Measurements from ENCODE around the gene MARCHF3.
"Not testable (repeated sequence)": the region's sequence is repeated elsewhere in the genome, so short reads cannot be mapped to it uniquely, and the experiment has no call there.

MARCHF3 gene

DNA sequence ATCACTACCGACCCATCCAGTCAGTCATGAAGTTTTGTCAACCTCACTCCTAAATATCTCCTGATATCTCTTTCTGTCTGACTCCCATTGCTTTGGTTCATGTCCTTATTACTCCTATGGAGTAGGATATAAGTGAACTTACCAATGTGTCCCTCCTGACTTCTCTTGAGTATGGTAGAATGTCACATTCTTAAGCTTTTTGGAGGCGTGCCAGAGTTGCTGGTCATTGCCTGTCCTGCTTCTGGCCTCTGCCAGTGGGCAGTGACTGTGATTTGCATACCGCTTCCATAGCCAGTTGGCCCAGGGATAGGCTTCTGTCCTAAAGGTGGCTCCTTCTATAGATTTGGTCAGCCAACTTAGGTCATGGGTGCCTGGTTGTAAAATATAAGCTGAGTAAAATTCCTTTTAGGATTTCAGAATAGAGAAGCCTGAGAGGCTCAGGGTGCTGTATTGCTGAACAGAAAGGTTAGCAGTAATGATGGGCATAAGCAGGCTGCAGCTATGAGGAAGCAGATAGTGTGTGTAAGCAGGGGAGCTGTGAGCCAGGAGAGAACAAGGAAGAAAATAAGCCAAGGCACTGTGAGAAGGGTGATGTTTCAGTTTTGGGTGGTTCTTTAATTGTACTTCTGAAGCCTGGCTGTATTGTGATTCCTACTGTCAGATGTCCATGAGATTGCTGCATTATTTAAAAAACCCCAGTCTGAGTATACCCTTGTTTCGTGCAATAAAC lies 16.1 kb upstream of the MARCHF3 start:
- no peak for DNase-seq (ENCODE audit: low read depth)

GRCh38 chr5:127042593-127042992 lies 12.2 kb upstream of the MARCHF3 start:
- no peak for DNase-seq (ENCODE audit: low read depth)

GRCh38 chr5:127041571-127041970 lies 11.2 kb upstream of the MARCHF3 start:
- no peak for DNase-seq (ENCODE audit: low read depth)

DNA sequence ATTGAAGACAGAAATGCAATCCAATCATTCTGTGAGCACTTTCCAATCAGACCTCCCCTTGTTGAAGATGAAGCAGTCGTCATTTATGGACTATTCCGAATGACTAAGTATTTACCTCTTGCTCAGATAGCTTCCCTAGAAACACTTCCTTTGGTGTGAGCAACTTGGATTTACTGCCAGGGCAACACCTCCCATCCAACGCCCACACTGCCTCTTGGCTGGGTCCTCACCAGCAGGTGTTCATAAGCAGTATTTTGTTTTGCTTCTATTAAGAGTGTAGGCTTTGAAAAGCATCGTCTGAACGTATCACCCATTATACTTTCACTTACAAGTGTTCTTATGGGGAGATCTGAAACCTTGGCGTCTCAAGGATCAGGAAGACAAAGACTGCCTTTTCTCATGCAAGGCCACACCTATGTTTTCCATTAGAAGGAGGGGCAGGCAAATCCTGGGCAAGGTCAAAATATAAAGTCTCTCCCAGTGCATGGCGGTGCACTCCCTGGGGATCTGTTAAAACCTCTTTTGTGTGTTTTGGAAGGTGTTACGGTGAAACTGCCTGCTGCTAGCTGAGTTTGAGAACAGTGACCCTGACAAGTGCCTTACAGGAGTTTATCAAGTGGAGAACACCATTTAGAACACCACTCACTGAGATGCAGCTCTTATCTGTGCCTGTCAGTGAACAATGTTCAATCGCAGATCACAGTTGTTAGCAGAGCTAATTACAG lies 10.6 kb upstream of the MARCHF3 start:
- DNase-seq (ENCODE audit: low read depth) = peak; percentile 44

DNA sequence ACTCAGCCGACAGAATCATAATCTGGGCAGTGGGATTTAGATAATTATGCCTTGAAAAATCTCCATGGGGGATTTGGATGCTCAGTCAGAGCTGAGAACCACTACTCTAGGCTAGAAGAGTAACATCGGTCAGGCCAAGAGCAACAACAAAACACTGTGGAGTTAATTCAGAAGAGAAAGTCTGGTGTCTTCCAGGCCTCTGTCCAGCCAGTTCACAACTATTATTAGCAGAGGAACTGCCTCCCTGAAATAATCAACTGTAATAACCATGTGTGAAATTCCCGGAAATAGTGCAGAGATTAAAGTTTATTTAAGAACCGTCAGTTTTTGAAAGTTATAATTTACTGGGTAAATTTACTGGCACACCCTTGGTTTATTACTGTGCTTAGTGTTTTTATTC lies 8.2 kb upstream of the MARCHF3 start:
- DNase-seq (ENCODE audit: low read depth) = no peak

DNA sequence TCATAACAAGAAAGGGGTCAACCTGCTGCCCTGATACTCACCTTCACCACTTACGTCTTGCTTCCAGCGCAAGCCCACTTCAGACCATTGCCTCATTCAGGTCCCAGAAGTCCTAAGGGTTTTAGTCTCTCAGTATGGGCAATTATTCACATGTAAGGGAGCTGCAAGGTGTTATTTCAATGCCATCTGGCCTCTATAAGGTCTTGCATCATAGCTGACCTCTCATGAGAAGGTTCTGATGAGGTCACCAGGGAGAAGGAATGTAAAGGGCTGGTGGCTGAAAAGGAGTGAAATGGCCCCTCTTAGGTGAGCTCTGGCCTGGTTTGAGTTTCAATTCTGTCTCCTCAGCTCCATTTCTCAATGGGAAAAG lies 1.5 kb upstream of the MARCHF3 start:
- DNase-seq (ENCODE audit: low read depth) = no peak

DNA sequence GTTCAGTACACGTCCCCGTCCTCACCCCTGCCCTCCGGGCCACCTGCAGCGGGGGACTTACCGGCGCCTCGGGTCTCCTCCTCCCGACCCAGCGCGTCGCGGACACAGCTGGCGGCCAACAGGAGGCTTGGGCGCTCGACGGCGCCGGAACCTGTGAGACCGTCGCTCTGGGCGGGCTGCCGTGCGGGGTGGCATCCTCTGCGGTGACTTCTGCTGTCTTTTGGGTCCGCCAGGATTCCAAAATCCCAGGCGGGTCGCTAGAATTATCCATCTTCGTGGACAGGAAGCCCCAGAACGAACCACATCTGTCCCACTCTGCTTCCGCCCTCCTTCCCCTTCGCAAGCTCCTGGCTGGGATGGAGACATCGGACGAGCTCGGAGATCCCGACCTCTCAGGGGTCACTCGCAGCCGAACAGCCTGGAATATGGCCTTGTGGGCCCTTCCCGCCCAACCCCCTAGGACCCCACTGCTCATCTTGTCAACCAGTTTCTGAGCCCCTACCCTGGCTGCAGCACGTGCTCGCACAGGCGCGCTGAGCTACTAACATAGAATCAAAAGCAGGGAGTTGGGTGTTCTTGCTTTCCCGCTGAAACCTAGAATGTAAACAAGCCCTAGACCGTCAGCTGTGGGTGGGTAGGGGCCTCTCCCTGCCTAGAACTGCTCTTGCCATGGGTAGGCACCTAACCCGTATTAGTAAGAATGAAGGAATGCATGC lies 947 bp upstream of the MARCHF3 start:
- no peak for DNase-seq (ENCODE audit: low read depth)

GRCh38 chr5:127029581-127030258 lies 638 bp downstream of the MARCHF3 start:
- no peak for DNase-seq (ENCODE audit: low read depth)

DNA sequence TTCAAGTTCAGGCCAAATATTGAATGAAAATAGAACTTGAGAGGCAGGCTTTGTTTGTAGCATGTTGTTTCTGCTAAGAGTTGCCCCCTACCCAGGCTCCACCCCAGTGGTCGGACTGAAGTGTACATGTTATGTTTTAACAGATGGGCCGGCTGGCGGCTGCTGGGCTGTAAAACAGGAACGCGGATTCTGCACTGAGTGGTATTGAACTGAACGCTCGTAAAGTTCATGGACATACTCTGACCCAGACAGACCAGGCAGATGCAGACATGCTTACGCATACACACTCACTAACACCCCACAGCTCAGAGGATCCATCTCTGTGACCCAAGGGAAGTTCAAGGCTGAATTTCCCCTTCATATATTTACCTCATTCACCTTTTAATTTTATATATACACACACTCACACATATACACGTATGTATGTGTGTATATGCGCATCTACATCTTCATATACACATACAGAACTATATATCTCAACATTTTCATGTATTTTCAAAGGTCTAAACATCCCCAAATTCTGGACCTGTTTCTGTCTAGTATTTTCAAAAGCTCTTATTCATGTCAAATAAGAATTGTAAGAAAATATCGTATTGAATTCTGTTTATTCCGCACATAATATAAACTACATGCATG lies 1.4 kb downstream of the MARCHF3 start:
- no peak for DNase-seq (ENCODE audit: low read depth)

- DNase-seq (ENCODE audit: low read depth) = no peak
Observed at GRCh38 chr5:127027539-127027938, 2.8 kb downstream of the MARCHF3 start.

GRCh38 chr5:127026166-127026565 lies 4.2 kb downstream of the MARCHF3 start:
- no peak for DNase-seq (ENCODE audit: low read depth)

DNA sequence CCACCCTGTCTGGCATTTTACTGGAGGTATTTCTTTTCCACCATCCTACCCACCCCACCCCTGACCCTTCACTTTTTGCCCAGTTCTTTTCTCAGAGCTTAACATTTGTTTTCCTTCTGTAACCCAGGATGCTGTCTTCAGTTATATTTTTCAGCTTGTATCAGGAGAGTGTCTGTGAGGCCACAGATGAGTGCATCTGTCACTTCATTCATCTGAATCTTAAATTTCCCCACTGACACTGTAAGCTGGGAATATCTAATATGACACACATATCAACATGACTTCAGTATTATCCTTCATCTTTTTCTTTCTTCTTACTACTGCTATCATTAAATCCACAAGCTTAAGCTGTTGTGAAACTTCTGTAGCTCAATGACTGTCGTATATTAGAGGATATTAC lies 4.9 kb downstream of the MARCHF3 start:
- no peak for DNase-seq (ENCODE audit: low read depth)

DNA sequence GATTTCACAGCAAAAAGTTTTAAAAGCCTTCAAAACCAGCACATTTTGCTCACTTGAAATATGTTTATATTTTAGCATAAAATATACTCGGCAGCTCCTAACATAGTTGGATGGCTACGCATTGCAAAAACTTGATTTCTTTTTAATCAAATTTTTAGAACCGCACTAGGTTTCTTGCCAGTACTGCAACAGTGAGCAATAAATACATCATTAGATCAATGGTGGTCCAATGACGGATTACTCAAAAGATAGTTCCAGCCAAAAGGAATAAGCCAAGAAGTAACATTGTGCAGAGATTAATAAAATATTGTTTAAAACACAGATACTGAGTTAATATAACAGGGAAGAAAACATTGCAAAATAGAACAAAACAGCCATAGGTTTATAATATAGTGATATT lies 5.5 kb downstream of the MARCHF3 start:
- no peak for DNase-seq (ENCODE audit: low read depth)

GRCh38 chr5:127023552-127024191 lies 6.7 kb downstream of the MARCHF3 start:
- not testable (repeated sequence) for DNase-seq (ENCODE audit: low read depth)

DNA sequence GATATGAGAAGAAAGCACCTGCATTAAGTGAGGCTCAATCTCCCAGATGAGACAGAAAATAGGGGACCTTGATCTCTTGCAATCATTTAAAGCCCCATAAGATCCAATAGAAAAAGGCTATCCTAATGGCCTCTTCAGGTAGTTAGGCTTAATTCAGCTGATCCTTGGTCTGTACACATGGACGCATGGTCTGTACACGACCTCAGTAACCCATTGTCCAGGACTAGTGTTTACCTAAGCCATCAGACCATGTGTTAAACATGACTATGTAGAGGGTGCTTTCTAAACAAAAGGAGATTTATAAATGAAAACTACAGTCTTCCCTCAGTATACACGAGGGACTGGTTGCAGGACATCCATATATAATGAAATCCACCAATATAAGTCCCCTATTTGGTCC lies 7.5 kb downstream of the MARCHF3 start:
- DNase-seq (ENCODE audit: low read depth) = no peak

- DNase-seq (ENCODE audit: low read depth) = no peak
Observed at GRCh38 chr5:127019928-127020327, 10.4 kb downstream of the MARCHF3 start.

- DNase-seq (ENCODE audit: low read depth) = not testable (repeated sequence)
Observed at GRCh38 chr5:127016722-127017121, 13.6 kb downstream of the MARCHF3 start.

DNA sequence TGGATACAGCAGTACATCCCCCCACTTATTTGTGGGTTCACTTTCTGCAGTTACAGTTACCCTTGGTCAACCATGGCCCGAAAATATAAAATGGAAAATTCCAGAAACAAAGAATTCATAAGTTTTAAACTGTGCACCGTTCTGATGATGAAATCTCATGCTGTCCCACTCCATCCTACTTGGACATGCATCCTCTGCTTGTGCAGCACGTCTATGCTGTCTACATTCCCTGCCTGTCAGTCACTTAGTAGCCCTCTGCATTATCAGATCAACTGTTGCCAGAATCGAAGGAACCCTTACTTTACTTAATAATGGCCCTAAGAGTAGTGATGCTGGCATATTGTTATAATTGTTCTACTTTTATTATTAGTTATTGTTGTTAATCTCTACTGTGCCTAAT lies 14.6 kb downstream of the MARCHF3 start:
- no peak for DNase-seq (ENCODE audit: low read depth)

GRCh38 chr5:127014573-127014972 lies 15.8 kb downstream of the MARCHF3 start:
- no peak for DNase-seq (ENCODE audit: low read depth)

GRCh38 chr5:127013407-127013806 lies 17.0 kb downstream of the MARCHF3 start:
- DNase-seq (ENCODE audit: low read depth) = no peak

DNA sequence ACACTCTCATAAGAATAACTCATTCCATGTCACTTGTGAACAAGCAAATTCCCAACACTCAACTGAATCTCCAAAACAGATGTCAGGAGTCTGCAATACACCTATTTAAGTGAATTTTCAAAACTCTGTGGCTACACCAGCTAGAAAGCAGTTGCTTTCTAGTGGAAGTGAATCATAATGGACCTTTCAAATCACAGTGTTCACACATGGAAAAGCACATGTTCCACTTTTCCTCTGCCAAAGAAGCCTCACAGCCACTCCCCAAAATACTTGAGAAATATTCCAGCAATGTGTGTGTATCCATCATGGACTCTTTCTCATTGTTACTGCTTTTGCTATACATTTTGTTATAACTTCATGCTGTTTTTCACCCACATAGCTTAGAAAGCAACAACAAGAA lies 17.4 kb downstream of the MARCHF3 start:
- DNase-seq (ENCODE audit: low read depth) = no peak

All from non-pigmented ciliary epithelial cell (primary cell).